H1 (cell line): ENCODE data around the gene USP12. TPM values are rescaled to one million over a fixed set of nuclear protein-coding genes. Genes with fewer than 3 reads are reported as not detected.
A peak's percentile ranks its signal among the peaks of the same experiment; 100 is the strongest.

ENCODE experiments used
- CHD7 ChIP-seq: fragments of 300-600 bp; sonication (generic); IDR thresholded peaks from 2 replicates; pipeline ENCODE4 v1.7.1; 2012; ENCODE audit warnings: low read length, moderate library complexity, mild to moderate bottlenecking, inconsistent platforms; ENCODE audit not compliant: insufficient replicate concordance
- RAD21 ChIP-seq, 2 experiments: IDR thresholded peaks in 1 of 2; conservative IDR thresholded peaks in 1 of 2; 2 replicates each; pipeline ENCODE4 v1.6.1; 2011; ENCODE audit warnings: low read depth in 2 of 2, low read length in 2 of 2, improper control_type of control experiment in 1 of 2, inconsistent platforms in 1 of 2, mild to moderate bottlenecking in 1 of 2, moderate library complexity in 1 of 2
- SRF ChIP-seq: IDR thresholded peaks from 2 replicates; pipeline ENCODE4 v1.6.1; 2011; ENCODE audit warnings: mild to moderate bottlenecking, low read depth, low read length, moderate library complexity
- ZNF274 ChIP-seq: IDR thresholded peaks from 2 replicates; pipeline ENCODE4 v1.7.0; 2012; ENCODE audit warnings: low read length, borderline replicate concordance; ENCODE audit errors: extremely low read depth
- polyA plus RNA-seq, 7 experiments: library from polyadenylated mRNA; depleted of rRNA in 3 of 7; stranded (reverse) in 5 of 7; unstranded in 2 of 7; fragments of >200 nt in 5 of 7; fragments of 200-250 nt in 2 of 7; gene quantifications; 1 replicate in 5 of 7; 2 replicates in 1 of 7; 4 replicates in 1 of 7; pipeline versions ENCODE4 v1.2.1 to v1.2.3, GENCODE V29; 2011 to 2013; ENCODE audit warnings: missing spikeins in 2 of 7, mixed read lengths in 2 of 7
- total RNA-seq: library from RNA; stranded (reverse); fragmentation: NEBNext Ultra II Directional; extraction: Animal tissue kit (Norgen Biotek cat#: 25700); gene quantifications from 2 replicates; pipeline ENCODE4 v1.2.1, GENCODE V29; 2021

The USP12 gene
- total and polyA plus RNA-seq, 2 of the 8 experiments (the other 6 are each of a cell fraction or from before 2014, with no cell fraction given) = 4.0 to 30.0 TPM

- TF ChIP-seq CHD7 (no peak), ZNF274 (no peak), SRF (no peak), RAD21 (IDR thresholded peaks at IDR 0.05 in 1 of 2, conservative IDR thresholded peaks at IDR 0.05 in 1 of 2; ENCODE audit: low read depth in 2 of 2, low read length in 2 of 2) (peak in 1 of 2 experiments; percentile 9; a peak in 1 of 4 replicates)
These were observed 350 bp upstream of the USP12 start (continued) for GRCh38 chr13:27171827-27172494.
